Iris pigment epithelial cell (primary cell): ENCODE results near the gene YTHDF2.

Experiments used
- DNase-seq: peaks from one replicate; pipeline ENCODE4 v3.0.0-alpha.2; 2011; ENCODE audit warnings: low read depth

YTHDF2 gene

GRCh38 chr1:28801461-28801860, 64.7 kb downstream of the YTHDF2 start:
- no peak for DNase-seq

GRCh38 chr1:28803051-28803450, 66.3 kb downstream of the YTHDF2 start:
- no peak for DNase-seq

GRCh38 chr1:28803662-28804061, 66.9 kb downstream of the YTHDF2 start:
- DNase-seq = no peak

GRCh38 chr1:28804071-28804470, 67.3 kb downstream of the YTHDF2 start:
- DNase-seq = no peak

- no peak for DNase-seq
Measured at GRCh38 chr1:28807046-28807445, 70.3 kb downstream of the YTHDF2 start.

GRCh38 chr1:28807986-28808385, 71.2 kb downstream of the YTHDF2 start:
- DNase-seq = no peak

- no peak for DNase-seq
Measured at GRCh38 chr1:28811369-28811765, 74.6 kb downstream of the YTHDF2 start.

GRCh38 chr1:28811766-28812668, 75.3 kb downstream of the YTHDF2 start, which contains the start of gene OPRD1:
TSS of gene OPRD1 (plus strand) at chr1:28812170. CDS start at chr1:28812384, 214 bp downstream.
- peak; percentile 15 for DNase-seq

- no peak for DNase-seq
Measured at GRCh38 chr1:28812669-28813468, 76.1 kb downstream of the YTHDF2 start.

GRCh38 chr1:28813931-28814465, 77.3 kb downstream of the YTHDF2 start:
- no peak for DNase-seq

GRCh38 chr1:28815533-28816185, 78.9 kb downstream of the YTHDF2 start:
- DNase-seq = no peak

GRCh38 chr1:28817133-28817532, 80.4 kb downstream of the YTHDF2 start:
- DNase-seq = no peak

GRCh38 chr1:28819020-28819419, 82.3 kb downstream of the YTHDF2 start:
- no peak for DNase-seq
